ENCODE data around the gene ERCC6L2. TPM values are rescaled to one million over a fixed set of nuclear protein-coding genes. Genes with fewer than 3 reads are reported as not detected.

Gene ERCC6L2
- total RNA-seq, 1 experiment from 2014 or later, result 43.0 TPM

GRCh38 chr9:95962936-95963335 lies 87.4 kb downstream of the ERCC6L2 start:
- ATAC-seq (no peak), DNase-seq (ENCODE audit: low spot score) (no peak)
- H3K36me3 Mint-ChIP-seq, result peaks cover 28% of the 10 kb centered on the region
- no peaks in the 10 kb centered on the region for H3K4me1 Mint-ChIP-seq
- H3K4me3 Mint-ChIP-seq, result no peak overlapping the region
- H3K27me3 Mint-ChIP-seq (ENCODE audit: low read depth), result no peaks in the 10 kb centered on the region
- H3K27ac Mint-ChIP-seq, result no peak overlapping the region
- peaks cover 10% of the 10 kb centered on the region for H3K9me3 Mint-ChIP-seq
- ChIA-PET CTCF (no interaction called here), POLR2A (no interaction called here)
- no peak for TF ChIP-seq NR2C2 (CRISPR knock-in tag; IDR thresholded peaks at IDR 0.05)
- TF ChIP-seq NFYB (CRISPR knock-in tag; conservative IDR thresholded peaks at IDR 0.05; ENCODE audit: low read depth), result no peak
- TF ChIP-seq NFE2L1 (CRISPR knock-in tag; IDR thresholded peaks at IDR 0.05), result no peak

GRCh38 chr9:95963659-95964058 lies 88.2 kb downstream of the ERCC6L2 start:
- Mint-ChIP-seq H3K36me3 (peaks cover 21% of the 10 kb centered on the region), H3K4me3 (no peak overlapping the region), H3K4me1 (no peaks in the 10 kb centered on the region), H3K27me3 (ENCODE audit: low read depth) (no peaks in the 10 kb centered on the region), H3K9me3 (peaks cover 10% of the 10 kb centered on the region), H3K27ac (no peak overlapping the region)
- TF ChIP-seq FOXP4 (CRISPR knock-in tag; IDR thresholded peaks at IDR 0.05), result no peak
- ChIA-PET POLR2A (no interaction called here), CTCF (no interaction called here)
- DNase-seq (ENCODE audit: low spot score) (no peak), ATAC-seq (no peak)

- H3K27me3 Mint-ChIP-seq (ENCODE audit: low read depth), result no peaks in the 10 kb centered on the region
- no peaks in the 10 kb centered on the region for H3K4me1 Mint-ChIP-seq
- DNase-seq (ENCODE audit: low spot score), result no peak
- POLR2A ChIA-PET, result no interaction called here
- H3K36me3 Mint-ChIP-seq, result peaks cover 6% of the 10 kb centered on the region; the same call in 1 of the 2 replicates
- ATAC-seq, result no peak
- H3K9me3 Mint-ChIP-seq, result no peaks in the 10 kb centered on the region
- H3K27ac Mint-ChIP-seq, result no peak overlapping the region
- CTCF ChIA-PET, result no interaction called here
- no peak overlapping the region for H3K4me3 Mint-ChIP-seq
- TF ChIP-seq PREB (CRISPR knock-in tag; IDR thresholded peaks at IDR 0.05; ENCODE audit: borderline replicate concordance), result no peak
- no peak for TF ChIP-seq ATF1 (CRISPR knock-in tag; IDR thresholded peaks at IDR 0.05)
- no peak for TF ChIP-seq ATF6 (CRISPR knock-in tag; IDR thresholded peaks at IDR 0.05)
- TF ChIP-seq FOXP1 (CRISPR knock-in tag; IDR thresholded peaks at IDR 0.05; ENCODE audit: borderline replicate concordance), result no peak
- no peak for TF ChIP-seq RELA (CRISPR knock-in tag; IDR thresholded peaks at IDR 0.05; ENCODE audit: borderline replicate concordance)
Observed at GRCh38 chr9:95966306-95966705, 90.8 kb downstream of the ERCC6L2 start.

GRCh38 chr9:95970317-95970716 lies 94.8 kb downstream of the ERCC6L2 start:
- TF ChIP-seq ZSCAN18 (CRISPR knock-in tag; IDR thresholded peaks at IDR 0.05) (no peak), ZNF423 (CRISPR knock-in tag; IDR thresholded peaks at IDR 0.05) (no peak), NFYB (CRISPR knock-in tag; conservative IDR thresholded peaks at IDR 0.05; ENCODE audit: low read depth) (no peak), IRF2 (CRISPR knock-in tag; IDR thresholded peaks at IDR 0.05; ENCODE audit: borderline replicate concordance, low read depth) (no peak), ZNF138 (CRISPR knock-in tag; conservative IDR thresholded peaks at IDR 0.05) (no peak)
- ATAC-seq (no peak), DNase-seq (ENCODE audit: low spot score) (no peak)
- Mint-ChIP-seq H3K36me3 (peaks cover 26% of the 10 kb centered on the region), H3K4me3 (no peak overlapping the region), H3K4me1 (no peaks in the 10 kb centered on the region), H3K27me3 (ENCODE audit: low read depth) (no peaks in the 10 kb centered on the region), H3K9me3 (no peaks in the 10 kb centered on the region), H3K27ac (no peak overlapping the region)
- POLR2A ChIA-PET, result no interaction called here
- CTCF ChIA-PET, result interaction anchor here (0.5 kb wide), 2 partner anchors 314 to 467 kb away, joined by 4 to 5 read pairs; no protein-coding TSS in a partner anchor

Measured in WTC11 (cell line).